RKO (cell line): ENCODE data around the gene POLR1D.
"Not testable (repeated sequence)": the region's sequence is repeated elsewhere in the genome, so short reads cannot be mapped to it uniquely, and the experiment has no call there.

Experiments used
- DNase-seq: peaks from one replicate; pipeline ENCODE4 v3.0.0-alpha.2; 2016; ENCODE audit warnings: low spot score

The POLR1D gene

GRCh38 chr13:27617881-27618321, 3.8 kb upstream of the POLR1D start:
- no peak for DNase-seq

- peak; percentile 40 for DNase-seq
These were observed 2.5 kb upstream of the POLR1D start for GRCh38 chr13:27619093-27619727.

DNA sequence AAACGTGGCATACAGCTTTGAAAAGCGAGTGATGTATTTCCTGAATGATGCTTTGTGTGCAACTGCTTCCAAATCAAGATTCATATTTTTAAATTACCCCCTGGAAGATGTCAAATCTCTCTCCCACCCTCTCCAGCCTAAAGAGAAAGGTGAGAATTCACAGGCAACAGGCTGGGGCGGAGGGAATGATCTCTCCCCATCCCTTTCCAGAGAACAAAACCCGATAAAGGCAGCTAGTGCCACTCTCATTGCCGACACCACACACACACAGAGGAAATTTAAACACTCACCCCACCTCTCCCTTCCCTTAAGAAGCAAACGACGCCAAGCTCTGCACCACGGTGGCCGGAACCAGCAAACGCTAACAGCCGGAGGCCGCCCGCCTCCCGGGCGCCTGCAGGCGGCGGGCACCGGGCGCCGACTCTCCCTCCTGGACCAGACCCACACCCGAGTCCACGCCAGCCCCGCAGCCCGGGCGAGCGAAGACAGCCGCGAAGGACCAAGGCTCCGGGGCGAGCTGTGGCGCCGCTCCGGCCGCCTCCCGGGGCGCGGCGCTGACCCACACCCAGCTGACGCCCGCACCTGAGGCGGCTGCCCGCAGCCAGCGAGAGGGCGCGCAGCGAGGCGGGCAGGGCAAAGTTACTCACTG, 1.8 kb upstream of the POLR1D start:
- DNase-seq = peak; percentile 51

DNA sequence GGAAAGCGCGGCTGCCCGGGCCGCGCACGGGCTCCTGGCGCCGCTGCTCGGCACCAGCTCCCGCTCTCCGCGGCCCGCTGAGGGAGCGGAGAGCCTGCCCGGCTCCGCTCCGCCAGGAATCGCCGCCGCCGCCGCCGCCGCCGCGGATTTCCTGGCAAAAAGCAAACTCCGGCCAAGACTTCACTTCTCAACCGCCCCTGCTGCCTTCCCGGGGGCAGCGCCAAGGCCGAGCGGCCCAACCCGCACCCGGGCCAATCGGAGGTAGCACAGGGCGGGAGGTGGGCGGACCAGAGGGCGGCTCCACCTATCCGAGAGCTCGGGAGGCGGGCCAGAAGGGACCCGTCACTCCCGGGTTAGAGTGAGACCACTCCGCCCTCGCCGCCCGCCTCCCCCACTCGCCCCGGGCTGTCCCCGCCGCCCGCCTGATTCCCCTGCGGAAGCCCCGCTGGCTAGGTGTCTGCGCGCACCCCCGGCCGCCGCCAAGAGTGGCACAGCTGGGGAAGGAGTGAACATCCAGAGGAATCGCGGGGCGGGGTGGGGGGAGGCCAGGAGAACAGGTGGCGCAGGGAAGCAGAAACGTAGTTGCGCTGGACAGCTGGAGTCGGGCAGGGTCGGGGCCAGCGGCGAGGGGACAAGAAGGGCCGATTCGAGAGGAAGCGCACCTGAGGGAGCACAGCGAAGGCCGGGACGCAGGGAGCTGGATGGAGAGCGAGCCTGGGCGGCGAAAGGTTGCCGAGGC, 1.1 kb upstream of the POLR1D start, which contains the start of gene LNX2:
LNX2 (minus strand) TSS at position 153 of the 739 bp plus-strand sequence. CDS start 38,826 bp downstream, outside the sequence.
- peak; percentile 95 for DNase-seq

DNA sequence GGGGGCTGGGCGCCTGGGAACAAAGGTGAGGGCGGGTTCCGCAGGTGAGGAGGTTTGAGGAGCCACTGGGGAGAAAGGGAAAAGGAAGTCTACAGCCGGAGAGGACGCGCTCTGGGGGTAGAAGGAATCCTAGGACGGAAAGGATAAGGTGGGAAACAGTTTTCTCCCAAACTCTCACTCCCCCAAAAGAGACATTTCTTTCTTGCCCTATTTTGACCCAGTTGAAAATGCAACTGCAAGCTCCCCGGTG, 651 bp upstream of the POLR1D start:
- DNase-seq = no peak

DNA sequence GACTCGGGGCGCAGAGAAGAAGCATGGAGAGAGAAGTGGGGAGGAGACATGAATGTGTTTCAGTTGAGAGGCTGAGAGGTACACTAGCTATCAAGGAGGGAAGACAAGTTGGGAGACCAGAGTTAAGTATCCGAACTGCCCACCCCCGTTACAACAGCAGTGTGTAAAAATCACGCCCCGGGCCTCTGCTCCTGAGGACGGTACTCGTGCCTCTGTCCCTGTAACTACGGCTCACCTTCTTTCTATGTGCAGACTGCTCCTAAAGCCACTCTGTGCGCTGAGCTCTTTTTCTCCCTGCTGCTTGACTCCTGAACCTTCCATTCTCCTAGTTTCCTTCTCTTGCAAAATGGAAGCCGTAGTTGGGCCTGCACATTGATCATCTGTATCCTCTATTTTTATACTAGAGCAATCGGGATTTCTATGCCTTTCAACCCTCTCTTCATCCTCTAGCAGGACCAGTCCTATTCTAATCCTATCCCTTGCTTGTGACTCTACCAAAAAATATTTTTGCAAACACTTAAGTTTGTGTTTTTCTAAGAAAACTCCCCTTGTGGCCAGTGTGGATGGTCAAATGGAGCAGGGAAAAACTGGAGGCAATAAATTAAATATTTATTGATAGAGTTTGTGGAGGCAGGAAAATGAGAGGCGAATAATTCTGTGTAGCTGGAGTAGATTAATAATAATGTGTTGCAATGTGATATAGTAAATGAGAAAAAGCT, 569 bp downstream of the POLR1D start:
- peak; percentile 49 for DNase-seq

DNA sequence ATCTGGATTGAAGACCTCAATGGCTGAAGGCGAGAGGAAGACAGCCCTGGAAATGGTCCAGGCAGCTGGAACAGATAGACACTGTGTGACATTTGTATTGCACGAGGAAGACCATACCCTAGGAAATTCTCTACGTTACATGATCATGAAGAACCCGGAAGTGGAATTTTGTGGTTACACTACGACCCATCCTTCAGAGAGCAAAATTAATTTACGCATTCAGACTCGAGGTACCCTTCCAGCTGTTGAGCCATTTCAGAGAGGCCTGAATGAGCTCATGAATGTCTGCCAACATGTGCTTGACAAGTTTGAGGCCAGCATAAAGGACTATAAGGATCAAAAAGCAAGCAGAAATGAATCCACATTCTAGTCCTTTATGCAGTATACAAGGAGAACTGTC, 1.2 kb downstream of the POLR1D start:
- peak; percentile 16 for DNase-seq

DNA sequence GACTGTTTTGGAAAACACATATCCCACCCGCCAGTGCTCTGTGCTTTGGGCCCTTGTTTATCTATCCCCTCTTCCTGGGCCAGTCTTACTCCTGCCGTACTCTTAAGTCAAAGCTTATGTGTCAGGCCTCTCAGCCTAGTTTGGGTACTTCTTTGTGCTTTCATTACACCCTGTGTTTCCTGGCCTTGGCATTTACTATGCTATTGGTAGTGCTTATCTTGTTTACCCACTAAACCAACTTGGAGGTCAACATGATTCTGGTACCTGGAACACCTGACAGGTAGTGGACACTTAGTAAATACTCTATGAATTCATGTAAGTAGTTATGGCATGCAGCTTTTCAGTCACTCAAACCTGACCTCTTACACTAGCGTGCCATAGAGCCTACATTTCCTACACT, 2.4 kb downstream of the POLR1D start:
- DNase-seq = no peak

- DNase-seq = no peak
These were observed 4.1 kb downstream of the POLR1D start for GRCh38 chr13:27625839-27626238.

- no peak for DNase-seq
These were observed 5.7 kb downstream of the POLR1D start for GRCh38 chr13:27627380-27627779.

DNA sequence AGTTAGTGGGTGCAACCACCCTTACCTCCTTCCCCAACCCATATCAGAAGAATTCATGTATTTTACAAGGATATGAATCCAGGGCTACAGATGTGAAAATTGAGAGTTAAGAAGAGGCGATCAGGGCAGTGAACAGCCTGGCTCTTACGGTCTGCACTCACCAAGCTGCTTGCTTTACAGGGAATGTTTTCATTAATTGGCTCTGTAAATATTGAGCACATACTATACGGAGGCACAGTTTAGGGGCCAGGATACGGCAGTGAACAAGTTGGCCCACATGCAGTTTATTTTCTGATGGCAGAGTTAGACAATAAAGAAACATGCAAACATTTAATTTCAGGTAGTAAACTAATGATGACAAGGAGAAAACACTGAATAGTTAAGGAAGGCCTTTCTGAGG, 6.4 kb downstream of the POLR1D start:
- no peak for DNase-seq

DNA sequence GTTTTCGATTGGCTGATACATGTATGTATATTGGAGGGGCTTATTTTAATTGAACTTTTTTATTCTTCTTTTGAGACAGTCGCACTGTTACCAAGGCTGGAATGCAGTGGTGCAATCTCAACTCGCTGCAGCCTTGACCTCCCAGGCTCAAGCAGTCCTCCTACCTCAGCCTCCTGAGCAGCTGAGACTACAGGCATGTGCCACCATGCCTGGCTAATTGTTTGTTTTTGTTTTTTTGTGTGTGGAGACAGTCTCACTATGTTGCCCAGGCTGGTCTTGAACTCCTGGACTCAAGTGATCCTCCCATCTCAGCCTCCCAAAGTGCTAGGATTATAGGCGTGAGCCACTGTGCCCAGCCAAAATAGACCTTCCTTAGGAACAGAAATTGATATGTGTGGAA, 7.1 kb downstream of the POLR1D start:
- not testable (repeated sequence) for DNase-seq

DNA sequence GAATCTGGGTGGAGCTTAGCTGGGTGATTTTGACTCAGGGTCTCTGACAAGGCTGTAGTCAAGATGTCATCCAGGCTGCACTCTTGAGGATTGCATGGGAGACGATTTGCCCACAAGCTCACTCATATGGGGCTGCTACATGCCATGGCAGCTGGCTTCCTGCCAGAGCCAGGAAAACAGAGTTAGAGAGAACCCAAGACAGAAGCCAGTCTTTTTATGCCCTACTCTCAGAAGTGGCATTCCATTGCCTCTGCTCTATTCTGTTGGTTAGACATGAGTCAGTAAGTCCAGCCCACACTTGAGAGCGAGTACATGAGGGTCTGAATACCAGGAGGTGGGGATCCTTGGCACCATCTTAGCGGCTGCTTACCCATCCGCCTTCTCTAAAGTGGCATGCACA, 9.5 kb downstream of the POLR1D start:
- no peak for DNase-seq

- DNase-seq = no peak
These were observed 10.0 kb downstream of the POLR1D start for GRCh38 chr13:27631665-27632064.

DNA sequence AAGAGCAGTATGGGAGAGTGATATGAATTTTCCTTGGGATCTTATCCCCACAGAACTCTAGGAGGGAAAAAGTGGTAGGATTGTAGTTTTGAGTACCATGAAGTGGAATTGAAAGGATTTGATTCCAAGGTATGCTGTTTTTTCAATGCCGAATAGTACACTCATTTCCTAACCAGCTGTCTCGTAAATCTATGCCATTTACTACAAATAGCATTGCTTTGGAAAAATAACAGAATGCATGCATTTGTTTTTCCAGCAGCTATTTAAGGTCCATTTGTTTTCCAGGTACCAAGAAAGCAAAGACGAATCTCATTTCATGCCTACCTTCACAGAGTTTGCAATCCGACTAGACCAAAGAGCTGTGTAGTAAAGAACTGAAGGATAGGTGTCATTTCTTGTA, 10.5 kb downstream of the POLR1D start:
- DNase-seq = no peak

DNA sequence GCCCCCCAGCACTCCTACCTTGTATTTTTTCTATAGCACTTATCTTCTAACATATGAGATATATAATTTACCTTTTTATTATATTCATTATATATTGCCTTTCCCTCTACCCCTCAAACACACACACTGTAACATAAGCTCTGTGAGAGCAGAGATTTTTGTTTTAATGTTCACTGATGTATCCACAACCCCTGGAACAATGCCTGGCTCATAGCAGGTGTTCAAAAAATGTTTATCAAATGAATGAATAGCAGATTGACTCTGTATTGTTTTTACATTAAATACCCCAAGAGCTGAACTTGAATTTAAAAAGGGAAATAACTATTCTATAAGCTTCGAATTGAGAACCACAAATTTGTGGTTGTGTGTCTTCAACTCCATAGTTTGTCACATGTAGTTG, 11.0 kb downstream of the POLR1D start:
- DNase-seq = no peak

GRCh38 chr13:27634231-27634630, 12.5 kb downstream of the POLR1D start:
- no peak for DNase-seq

DNA sequence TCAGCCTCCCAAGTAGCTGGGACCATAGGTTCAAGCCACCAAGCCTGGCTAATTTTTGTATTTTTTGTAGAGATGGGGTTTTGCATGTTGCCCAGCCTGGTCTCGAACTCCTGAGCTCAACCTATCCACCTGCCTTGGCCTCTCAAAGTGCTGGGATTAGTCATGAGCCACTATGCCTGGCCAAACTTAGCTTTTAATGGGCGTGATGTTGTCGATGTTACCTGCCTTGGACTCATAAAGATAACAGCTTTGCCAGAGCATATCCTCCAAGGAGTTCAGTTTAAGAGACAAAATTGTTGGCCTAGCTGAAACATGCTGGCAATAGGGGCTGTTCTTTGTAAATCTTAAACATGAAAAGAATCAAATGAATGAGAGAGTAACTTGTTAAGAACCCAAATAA, 13.1 kb downstream of the POLR1D start:
- no peak for DNase-seq

GRCh38 chr13:27635266-27635665, 13.6 kb downstream of the POLR1D start:
- no peak for DNase-seq

DNA sequence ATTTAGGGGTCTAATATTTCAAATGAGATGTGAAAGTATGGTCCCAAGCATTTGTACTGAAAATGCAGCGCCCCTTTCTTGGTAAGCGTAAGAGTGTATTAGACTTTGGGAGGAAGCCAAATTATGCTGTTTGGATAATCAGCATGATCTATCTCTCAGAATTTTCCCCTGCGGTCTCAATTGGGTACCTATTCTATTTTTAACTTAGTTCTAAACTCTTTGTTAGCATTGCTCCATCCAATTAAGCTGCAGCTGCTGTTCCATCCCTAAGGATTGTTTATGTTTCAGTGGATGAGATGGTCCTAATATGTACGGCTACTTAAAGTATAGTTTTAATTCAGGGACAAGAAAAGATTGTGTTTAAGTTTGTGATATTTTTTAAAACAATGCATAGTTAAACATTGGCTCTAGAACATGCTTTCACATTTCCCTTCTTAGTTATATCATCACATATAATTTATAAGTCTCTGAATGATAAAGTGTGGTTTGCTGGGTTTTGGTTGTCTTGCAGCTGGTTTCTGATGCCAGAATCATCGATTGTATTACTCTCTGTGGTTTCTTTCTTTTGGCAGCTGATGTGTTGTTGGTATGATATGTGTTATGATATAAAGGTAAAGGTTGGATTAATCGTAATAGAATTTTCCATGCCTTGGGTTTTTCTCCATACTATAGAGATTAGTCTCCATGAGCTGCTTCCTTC, 15.0 kb downstream of the POLR1D start:
- no peak for DNase-seq

GRCh38 chr13:27637289-27637626, 15.6 kb downstream of the POLR1D start:
- no peak for DNase-seq

- DNase-seq = no peak
These were observed 16.3 kb downstream of the POLR1D start for GRCh38 chr13:27638001-27638400.
